ENCODE results near the gene BTBD16.

BTBD16 gene

GRCh38 chr10:122311716-122312115 lies 40.6 kb downstream of the BTBD16 start:
- DNase-seq (ENCODE audit: low read depth in 1 of 2, low spot score in 1 of 2) = no peak

- no peak for DNase-seq (ENCODE audit: low read depth in 1 of 2, low spot score in 1 of 2)
Observed at GRCh38 chr10:122316224-122316884, 45.3 kb downstream of the BTBD16 start.

- DNase-seq (ENCODE audit: low read depth in 1 of 2, low spot score in 1 of 2) = no peak
Observed at GRCh38 chr10:122321960-122322359, 50.9 kb downstream of the BTBD16 start.

GRCh38 chr10:122323189-122323588 lies 52.1 kb downstream of the BTBD16 start:
- no peak for DNase-seq (ENCODE audit: low read depth in 1 of 2, low spot score in 1 of 2)

- DNase-seq (ENCODE audit: low read depth in 1 of 2, low spot score in 1 of 2) = no peak
Observed at GRCh38 chr10:122323941-122324675, 53.0 kb downstream of the BTBD16 start.

GRCh38 chr10:122325235-122325634 lies 54.1 kb downstream of the BTBD16 start:
- no peak for DNase-seq (ENCODE audit: low read depth in 1 of 2, low spot score in 1 of 2)

- DNase-seq (ENCODE audit: low read depth in 1 of 2, low spot score in 1 of 2) = no peak
Observed at GRCh38 chr10:122326385-122326784, 55.3 kb downstream of the BTBD16 start.

GRCh38 chr10:122326806-122327205 lies 55.7 kb downstream of the BTBD16 start:
- no peak for DNase-seq (ENCODE audit: low read depth in 1 of 2, low spot score in 1 of 2)

GRCh38 chr10:122327237-122328206 lies 56.4 kb downstream of the BTBD16 start:
- no peak for DNase-seq (ENCODE audit: low read depth in 1 of 2, low spot score in 1 of 2)

- DNase-seq (ENCODE audit: low read depth in 1 of 2, low spot score in 1 of 2) = no peak
Observed at GRCh38 chr10:122328676-122329075, 57.6 kb downstream of the BTBD16 start.

- no peak for DNase-seq (ENCODE audit: low read depth in 1 of 2, low spot score in 1 of 2)
Observed at GRCh38 chr10:122329416-122329815, 58.3 kb downstream of the BTBD16 start.

- no peak for DNase-seq (ENCODE audit: low read depth in 1 of 2, low spot score in 1 of 2)
Observed at GRCh38 chr10:122331100-122331499, 60.0 kb downstream of the BTBD16 start.

GRCh38 chr10:122331615-122332446 lies 60.7 kb downstream of the BTBD16 start:
- no peak for DNase-seq (ENCODE audit: low read depth in 1 of 2, low spot score in 1 of 2)

GRCh38 chr10:122333037-122333436 lies 61.9 kb downstream of the BTBD16 start:
- DNase-seq (ENCODE audit: low read depth in 1 of 2, low spot score in 1 of 2) = no peak

- DNase-seq (ENCODE audit: low read depth in 1 of 2, low spot score in 1 of 2) = no peak
Observed at GRCh38 chr10:122336332-122336731, 65.2 kb downstream of the BTBD16 start.

GRCh38 chr10:122336961-122337360 lies 65.9 kb downstream of the BTBD16 start:
- no peak for DNase-seq (ENCODE audit: low read depth in 1 of 2, low spot score in 1 of 2)

GRCh38 chr10:122338609-122339441 lies 67.7 kb downstream of the BTBD16 start:
- no peak for DNase-seq (ENCODE audit: low read depth in 1 of 2, low spot score in 1 of 2)

GRCh38 chr10:122341141-122341810 lies 70.2 kb downstream of the BTBD16 start:
- no peak for DNase-seq (ENCODE audit: low read depth in 1 of 2, low spot score in 1 of 2)

Measured in stimulated activated CD4-positive, alpha-beta T cell treated with anti-CD3 and anti-CD28 coated beads, Interleukin-15, amount 100 ng/mL, for 1 hour (primary cell).